Activated B cell treated with CpG ODN at 0.5 μM for 24 hours (primary cell): ENCODE results near the gene TXNDC2. TPM values are rescaled to one million over a fixed set of nuclear protein-coding genes. Genes with fewer than 3 reads are reported as not detected.
"Not testable (repeated sequence)": the region's sequence is repeated elsewhere in the genome, so short reads cannot be mapped to it uniquely, and the experiment has no call there.

Experiments used
- ATAC-seq: fragments of 200-7000 bp; cut with Tn5 transposase; one replicate; pipeline ENCODE4 v1.10.0; 2021; ENCODE audit warnings: low read depth, mild to moderate bottlenecking, moderate library complexity
- CTCF ChIA-PET: fragments of 350-600 bp; sonication (Branson Sonifier 250); formaldehyde crosslinking; loops from one replicate; lab custom pipeline; 2021; ENCODE audit warnings: antibody characterized with exemption; lab: Charles Lee
- POLR2A ChIA-PET: fragments of 350-600 bp; sonication (Branson Sonifier 250); formaldehyde crosslinking; loops from one replicate; lab custom pipeline; 2021; ENCODE audit warnings: antibody characterized with exemption; lab: Charles Lee
- DNase-seq: peaks from one replicate; pipeline ENCODE4 v3.0.0; 2022
- H3K27ac Mint-ChIP-seq: one replicate; pipeline ENCODE4 v1.8.0; 2020; ENCODE audit warnings: mixed read lengths
- H3K27me3 Mint-ChIP-seq: one replicate; pipeline ENCODE4 v1.8.0; 2021; ENCODE audit warnings: mixed read lengths
- H3K36me3 Mint-ChIP-seq: one replicate; pipeline ENCODE4 v1.8.0; 2021; ENCODE audit warnings: low read depth, mixed read lengths
- H3K4me1 Mint-ChIP-seq: one replicate; pipeline ENCODE4 v1.8.0; 2021; ENCODE audit warnings: mixed read lengths
- H3K4me3 Mint-ChIP-seq: one replicate; pipeline ENCODE4 v1.8.0; 2020; ENCODE audit warnings: mild to moderate bottlenecking, mixed read lengths
- H3K9me3 Mint-ChIP-seq: one replicate; pipeline ENCODE4 v1.8.0; 2020; ENCODE audit warnings: mixed read lengths
- intact Hi-C: fragments of 100-400 bp; cut with micrococcal nuclease; formaldehyde crosslinking; loops from one replicate; pipeline ENCODE4 v1.15.1; 2024
- total RNA-seq: library from RNA; stranded (reverse); gene quantifications from 2 replicates; pipeline ENCODE4 v1.2.3, GENCODE V29; 2022
- TF ChIP-seq, protein P1 (sequence below): fragments of 200-600 bp; IDR thresholded peaks from one replicate; pipeline ENCODE4 v1.8.0; 2022; ENCODE audit warnings: antibody characterized with exemption, mild to moderate bottlenecking

TXNDC2 gene
- total RNA-seq, 1 donor from 2014 or later, result 0.13 TPM

DNA sequence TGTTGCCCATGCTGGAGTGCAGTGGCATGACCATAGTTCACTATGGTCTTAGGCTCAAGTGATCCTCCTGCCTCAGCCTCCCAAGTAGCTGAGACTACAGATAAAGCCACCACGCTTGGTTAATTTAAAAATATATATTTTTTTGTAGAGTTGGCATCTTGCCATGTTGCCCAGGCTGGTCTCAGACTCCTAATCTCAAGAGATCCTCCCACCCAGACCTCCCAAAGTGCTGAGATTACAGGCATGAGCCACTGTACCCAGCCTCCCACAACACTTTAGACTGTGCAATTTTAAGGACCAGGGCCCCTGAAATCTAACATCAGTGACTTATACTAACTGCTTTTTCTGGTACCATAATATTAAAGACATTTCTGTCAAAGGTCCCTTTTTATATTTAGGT is 5.2 kb downstream of the TXNDC2 start:
- no peaks in the 10 kb centered on the region for H3K36me3 Mint-ChIP-seq
- TF ChIP-seq, protein P1, sequence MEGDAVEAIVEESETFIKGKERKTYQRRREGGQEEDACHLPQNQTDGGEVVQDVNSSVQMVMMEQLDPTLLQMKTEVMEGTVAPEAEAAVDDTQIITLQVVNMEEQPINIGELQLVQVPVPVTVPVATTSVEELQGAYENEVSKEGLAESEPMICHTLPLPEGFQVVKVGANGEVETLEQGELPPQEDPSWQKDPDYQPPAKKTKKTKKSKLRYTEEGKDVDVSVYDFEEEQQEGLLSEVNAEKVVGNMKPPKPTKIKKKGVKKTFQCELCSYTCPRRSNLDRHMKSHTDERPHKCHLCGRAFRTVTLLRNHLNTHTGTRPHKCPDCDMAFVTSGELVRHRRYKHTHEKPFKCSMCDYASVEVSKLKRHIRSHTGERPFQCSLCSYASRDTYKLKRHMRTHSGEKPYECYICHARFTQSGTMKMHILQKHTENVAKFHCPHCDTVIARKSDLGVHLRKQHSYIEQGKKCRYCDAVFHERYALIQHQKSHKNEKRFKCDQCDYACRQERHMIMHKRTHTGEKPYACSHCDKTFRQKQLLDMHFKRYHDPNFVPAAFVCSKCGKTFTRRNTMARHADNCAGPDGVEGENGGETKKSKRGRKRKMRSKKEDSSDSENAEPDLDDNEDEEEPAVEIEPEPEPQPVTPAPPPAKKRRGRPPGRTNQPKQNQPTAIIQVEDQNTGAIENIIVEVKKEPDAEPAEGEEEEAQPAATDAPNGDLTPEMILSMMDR, result no peak
- intact Hi-C loops, result no loop called here
- DNase-seq, result no peak
- POLR2A ChIA-PET, result no interaction called here
- ATAC-seq, result no peak
- no peaks in the 10 kb centered on the region for H3K9me3 Mint-ChIP-seq
- H3K4me3 Mint-ChIP-seq, result no peak overlapping the region
- CTCF ChIA-PET, result no interaction called here
- H3K27me3 Mint-ChIP-seq, result no peaks in the 10 kb centered on the region
- H3K4me1 Mint-ChIP-seq, result no peaks in the 10 kb centered on the region
- no peak overlapping the region for H3K27ac Mint-ChIP-seq

DNA sequence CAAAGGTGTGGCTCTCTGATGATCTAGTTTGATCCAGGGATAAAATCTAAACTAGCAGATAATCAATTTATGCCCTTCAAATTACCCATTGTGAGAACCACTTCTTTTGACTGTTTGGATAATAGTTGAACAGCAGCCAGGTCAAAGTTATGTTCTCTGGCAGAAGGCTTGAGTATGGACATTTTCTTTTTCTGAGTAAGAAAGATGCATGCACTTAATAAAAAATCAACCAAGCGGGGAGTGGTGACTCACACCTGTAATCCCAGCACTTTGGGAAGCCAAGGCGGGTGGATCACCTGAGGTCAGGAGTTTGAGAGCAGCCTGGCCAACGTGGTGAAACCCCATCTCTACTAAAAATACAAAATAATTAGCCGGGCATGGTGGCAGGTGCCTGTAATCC is 5.7 kb downstream of the TXNDC2 start:
- CTCF ChIA-PET, result not testable (repeated sequence)

DNA sequence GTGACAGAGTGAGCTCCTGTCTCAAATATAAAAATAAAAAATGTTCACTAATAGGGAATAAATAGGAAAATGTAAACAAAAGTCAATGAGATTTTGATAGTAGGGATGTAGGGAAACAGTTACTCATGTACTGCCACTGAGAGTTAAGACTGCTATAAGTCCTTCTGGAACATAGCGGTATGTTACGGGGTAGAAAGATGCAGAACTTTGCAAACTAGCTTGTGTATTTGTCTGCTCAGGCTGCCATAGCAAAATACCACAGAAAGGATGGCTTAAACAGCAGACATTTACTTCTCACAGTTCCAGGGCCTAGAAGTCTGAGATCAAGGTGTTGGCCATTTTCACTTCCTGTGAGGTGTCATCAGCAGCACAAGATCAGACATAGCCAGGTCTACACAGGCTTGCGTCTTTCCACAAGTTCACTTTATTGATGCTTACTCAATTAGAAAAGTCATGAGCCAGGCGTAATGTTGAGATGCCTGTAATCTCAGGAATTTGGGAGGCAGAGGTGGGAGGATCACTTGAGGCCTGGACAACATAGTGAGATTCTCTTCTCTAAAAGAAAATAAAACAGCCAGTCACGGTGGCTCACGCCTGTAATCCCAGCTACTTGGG is 8.8 kb downstream of the TXNDC2 start:
- Mint-ChIP-seq H3K9me3 (no peaks in the 10 kb centered on the region), H3K4me1 (no peaks in the 10 kb centered on the region), H3K27ac (no peak overlapping the region), H3K27me3 (no peaks in the 10 kb centered on the region), H3K4me3 (no peak overlapping the region), H3K36me3 (no peaks in the 10 kb centered on the region)
- ChIA-PET CTCF (no interaction called here), POLR2A (no interaction called here)
- no peak for ATAC-seq
- TF ChIP-seq, protein P1, result no peak
- intact Hi-C loops, result no loop called here
- no peak for DNase-seq

More for the DNA sequence above, 5.7 kb downstream of the TXNDC2 start:
- H3K27me3 Mint-ChIP-seq, intact Hi-C loops, H3K27ac Mint-ChIP-seq, DNase-seq, H3K9me3 Mint-ChIP-seq, POLR2A ChIA-PET, ATAC-seq, H3K36me3 Mint-ChIP-seq, H3K4me1 Mint-ChIP-seq, H3K4me3 Mint-ChIP-seq: not testable (repeated sequence)

DNA sequence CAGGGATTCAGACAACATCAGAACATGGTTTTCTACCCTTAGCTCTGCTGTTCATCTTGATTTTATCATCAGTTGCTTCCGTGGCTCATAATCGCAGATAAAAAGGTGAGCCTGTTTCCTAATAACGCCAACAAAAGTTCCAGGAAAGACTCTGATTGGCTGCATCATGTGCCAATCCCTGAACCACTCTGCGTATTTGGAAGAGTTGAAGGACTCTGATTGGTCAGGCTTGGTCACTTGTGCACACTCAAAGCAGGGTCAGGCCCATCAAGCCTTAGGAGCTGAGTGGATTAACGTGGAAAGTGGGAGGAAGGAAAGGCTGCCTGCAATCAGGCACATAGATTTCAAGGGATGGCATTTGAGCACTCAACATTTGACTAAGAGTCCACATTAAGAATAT is 11.4 kb downstream of the TXNDC2 start:
- no peak for ATAC-seq
- H3K4me3 Mint-ChIP-seq, result no peak overlapping the region
- no peaks in the 10 kb centered on the region for H3K36me3 Mint-ChIP-seq
- H3K4me1 Mint-ChIP-seq, result no peaks in the 10 kb centered on the region
- H3K27me3 Mint-ChIP-seq, result no peaks in the 10 kb centered on the region
- intact Hi-C loops, result no loop called here
- POLR2A ChIA-PET, result no interaction called here
- H3K9me3 Mint-ChIP-seq, result no peaks in the 10 kb centered on the region
- no peak for DNase-seq
- no peak overlapping the region for H3K27ac Mint-ChIP-seq
- TF ChIP-seq, protein P1, result no peak
- CTCF ChIA-PET, result no interaction called here

DNA sequence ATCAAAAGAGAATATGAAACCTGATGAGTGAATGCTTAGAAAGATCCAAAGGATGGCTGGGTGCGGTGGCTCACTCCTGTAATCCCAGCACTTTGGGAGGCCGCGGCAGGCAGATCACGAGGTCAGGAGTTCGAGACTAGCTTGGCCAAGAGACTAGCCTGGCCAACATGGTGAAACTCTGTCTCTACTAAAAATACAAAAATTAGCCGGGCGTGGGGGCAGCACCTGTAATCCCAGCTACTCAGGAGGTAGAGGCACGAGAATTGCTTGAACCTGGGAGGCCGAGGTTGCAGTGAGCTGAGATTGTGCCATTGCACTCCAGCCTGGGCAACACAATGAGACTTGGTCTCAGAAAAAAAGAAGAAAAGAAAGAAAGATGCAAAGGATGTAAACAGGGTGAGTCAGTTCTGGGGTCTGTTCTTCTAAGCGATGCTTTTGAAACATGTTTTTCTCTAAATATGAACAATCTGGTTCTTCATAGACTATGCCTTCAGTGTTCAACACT is 12.1 kb downstream of the TXNDC2 start:
- DNase-seq, intact Hi-C loops, H3K9me3 Mint-ChIP-seq, H3K27ac Mint-ChIP-seq, H3K4me1 Mint-ChIP-seq, H3K4me3 Mint-ChIP-seq, H3K36me3 Mint-ChIP-seq, POLR2A ChIA-PET, CTCF ChIA-PET, ATAC-seq, H3K27me3 Mint-ChIP-seq: not testable (repeated sequence)

DNA sequence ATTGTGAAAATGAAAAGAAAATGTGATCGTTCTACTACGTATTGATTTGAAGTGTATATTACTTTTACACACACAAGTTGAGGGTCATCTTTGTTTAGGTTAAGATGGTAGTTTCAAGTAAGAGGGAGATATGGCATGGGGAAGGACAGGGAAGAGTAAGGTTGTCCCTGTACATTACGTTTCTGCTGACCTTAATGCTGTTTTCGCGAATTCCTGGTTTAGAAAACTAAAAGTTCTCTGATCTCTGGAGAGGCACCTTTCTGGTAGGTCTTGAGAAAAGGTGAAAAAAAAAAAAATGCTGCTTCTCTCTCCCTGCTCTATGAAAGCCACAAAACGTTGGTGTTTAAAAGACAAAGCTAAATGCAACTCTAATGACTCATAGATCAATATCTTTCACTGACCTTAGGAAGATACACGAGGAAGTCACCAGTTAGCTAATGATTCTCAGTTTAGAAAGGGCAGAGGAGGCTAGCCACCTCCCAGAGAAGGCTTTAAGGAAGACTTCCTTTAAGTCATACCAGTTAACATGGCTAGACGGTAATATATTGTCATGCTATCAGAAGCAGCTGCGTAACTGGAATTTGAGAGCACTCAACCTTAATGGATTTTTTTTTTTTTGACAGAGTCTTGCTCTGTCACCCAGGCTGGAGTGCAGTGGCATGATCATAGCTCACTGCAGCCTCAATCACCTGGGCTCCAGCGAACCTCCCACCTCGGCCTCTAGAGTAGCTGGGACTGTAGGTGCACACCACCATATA is 13.2 kb downstream of the TXNDC2 start:
- intact Hi-C loops, result no loop called here
- Mint-ChIP-seq H3K27ac (no peak overlapping the region), H3K9me3 (no peaks in the 10 kb centered on the region), H3K27me3 (peaks cover 2% of the 10 kb centered on the region), H3K4me1 (no peaks in the 10 kb centered on the region), H3K4me3 (no peak overlapping the region), H3K36me3 (no peaks in the 10 kb centered on the region)
- ChIA-PET POLR2A (no interaction called here), CTCF (no interaction called here)
- ATAC-seq (no peak), DNase-seq (no peak)
- TF ChIP-seq, protein P1, result no peak

DNA sequence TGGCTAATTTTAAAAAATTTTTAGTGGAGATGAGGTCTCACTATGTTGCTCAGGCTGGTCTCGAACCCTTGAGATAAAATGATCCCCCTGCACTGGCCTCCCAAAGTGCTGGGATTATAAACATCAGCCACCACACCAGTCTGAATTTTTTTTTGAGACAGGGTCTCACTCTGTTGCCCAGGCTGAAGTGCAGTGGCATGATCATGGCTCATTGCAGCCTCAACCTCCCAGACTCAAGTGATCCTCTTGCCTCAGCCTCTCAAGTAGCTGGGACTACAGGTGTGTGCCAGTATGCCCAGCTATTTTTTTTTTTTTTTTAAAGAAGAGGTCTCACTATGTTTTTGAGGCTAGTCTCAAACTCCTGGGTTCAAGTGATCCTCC is 13.8 kb downstream of the TXNDC2 start:
- H3K4me3 Mint-ChIP-seq, CTCF ChIA-PET, H3K27me3 Mint-ChIP-seq, POLR2A ChIA-PET, ATAC-seq, DNase-seq, H3K9me3 Mint-ChIP-seq, H3K27ac Mint-ChIP-seq, H3K4me1 Mint-ChIP-seq, H3K36me3 Mint-ChIP-seq, intact Hi-C loops: not testable (repeated sequence)
